HG03196 (cell line): Measurements from ENCODE around the gene DGKZ.
"Not testable (repeated sequence)": the region's sequence is repeated elsewhere in the genome, so short reads cannot be mapped to it uniquely, and the experiment has no call there.

Experiments used
- ATAC-seq: cut with Tn5 transposase; IDR thresholded peaks from one replicate; pipeline ENCODE4 v1.9.1; 2021; ENCODE audit not compliant: unreplicated experiment

DGKZ gene

GRCh38 chr11:46366260-46366659, 19.0 kb downstream of the DGKZ start:
- no peak for ATAC-seq

DNA sequence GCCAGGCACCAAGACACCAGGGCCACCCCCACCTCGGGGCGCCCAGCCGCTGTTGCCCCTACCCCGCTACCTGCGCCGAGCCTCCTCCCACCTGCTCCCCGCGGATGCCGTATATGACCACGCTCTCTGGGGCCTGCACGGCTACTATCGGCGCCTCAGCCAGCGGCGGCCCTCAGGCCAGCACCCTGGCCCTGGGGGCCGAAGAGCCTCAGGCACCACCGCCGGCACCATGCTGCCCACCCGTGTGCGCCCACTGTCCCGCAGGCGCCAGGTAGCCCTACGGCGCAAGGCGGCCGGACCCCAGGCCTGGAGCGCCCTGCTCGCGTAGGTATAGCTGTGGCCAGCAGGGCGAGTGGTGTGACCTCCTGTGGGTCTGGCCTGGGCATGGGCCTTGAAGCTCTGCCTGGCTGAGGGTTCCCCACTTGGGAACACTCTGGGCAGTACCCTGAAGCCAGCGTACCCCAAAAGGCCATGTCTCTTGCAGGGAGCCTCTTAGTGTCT, 19.4 kb downstream of the DGKZ start:
- ATAC-seq, result no peak

GRCh38 chr11:46367244-46367915, 20.1 kb downstream of the DGKZ start:
- no peak for ATAC-seq

GRCh38 chr11:46367916-46368267, 20.6 kb downstream of the DGKZ start:
- no peak for ATAC-seq

DNA sequence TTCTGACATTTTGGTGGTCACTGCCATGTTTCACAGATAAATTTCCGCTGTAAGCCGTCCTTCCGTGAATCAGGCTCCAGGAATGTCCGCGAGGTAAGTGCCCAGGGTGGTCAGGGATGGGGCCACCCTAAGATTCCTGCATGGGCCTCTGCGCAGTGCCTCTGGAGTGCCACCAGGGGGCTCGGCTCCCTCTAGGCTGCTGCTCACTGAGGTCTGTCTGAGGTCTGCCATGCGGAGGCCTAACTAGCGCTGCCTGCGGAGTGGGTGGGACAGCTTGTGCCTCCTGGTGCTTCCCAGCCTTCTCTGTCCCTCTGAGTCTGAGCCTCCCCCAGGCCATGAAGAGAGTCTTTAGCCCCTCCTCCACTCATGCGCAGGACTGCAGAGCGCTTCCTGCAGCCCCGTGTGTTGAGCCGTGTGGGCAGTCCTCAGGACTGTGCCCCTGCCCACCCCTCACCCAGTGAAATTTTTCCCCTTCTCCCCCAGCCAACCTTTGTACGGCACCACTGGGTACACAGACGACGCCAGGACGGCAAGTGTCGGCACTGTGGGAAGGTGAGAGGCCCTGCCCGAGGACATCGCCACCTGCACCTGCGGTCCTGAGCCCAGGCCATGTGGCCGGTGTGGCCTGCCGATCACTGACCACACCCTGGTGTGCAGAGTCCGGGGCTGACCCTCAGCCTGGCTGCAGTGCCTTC, 22.3 kb downstream of the DGKZ start:
- no peak for ATAC-seq

DNA sequence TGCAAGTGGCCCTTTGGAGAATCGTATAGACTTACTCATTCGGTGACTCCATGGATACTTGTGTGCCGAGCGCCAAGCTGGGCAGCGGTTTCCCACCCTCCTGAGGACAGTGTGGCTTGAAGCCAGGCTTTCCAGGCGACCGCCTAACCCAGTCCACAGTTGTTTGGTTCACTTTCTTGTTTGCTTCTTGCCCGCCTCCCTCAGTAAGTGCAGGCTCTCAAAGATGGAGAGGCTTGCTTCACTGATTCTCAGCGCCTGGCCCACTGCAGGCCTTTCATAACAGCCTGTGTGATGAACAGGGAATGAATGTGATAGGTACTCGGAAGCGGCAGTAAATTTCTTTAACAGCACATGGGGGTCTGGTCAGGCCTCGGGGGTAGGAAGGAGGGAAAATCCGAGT, 23.0 kb downstream of the DGKZ start:
- ATAC-seq, result no peak

DNA sequence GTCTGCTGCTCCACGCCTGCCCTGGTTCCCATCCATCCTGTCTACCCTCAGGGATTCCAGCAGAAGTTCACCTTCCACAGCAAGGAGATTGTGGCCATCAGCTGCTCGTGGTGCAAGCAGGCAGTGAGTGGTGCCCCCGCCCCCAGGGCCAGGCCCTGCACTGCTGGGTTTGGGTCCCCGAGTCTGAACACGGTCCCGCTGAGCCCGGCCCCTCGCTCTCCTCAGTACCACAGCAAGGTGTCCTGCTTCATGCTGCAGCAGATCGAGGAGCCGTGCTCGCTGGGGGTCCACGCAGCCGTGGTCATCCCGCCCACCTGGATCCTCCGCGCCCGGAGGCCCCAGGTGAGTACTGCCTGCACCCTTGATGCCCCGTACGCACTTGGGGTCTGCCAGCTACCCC, 24.0 kb downstream of the DGKZ start:
- ATAC-seq, result not testable (repeated sequence)

- no peak for ATAC-seq
These were observed 24.8 kb downstream of the DGKZ start for GRCh38 chr11:46372086-46372485.

GRCh38 chr11:46372501-46372900, 25.2 kb downstream of the DGKZ start:
- not testable (repeated sequence) for ATAC-seq

DNA sequence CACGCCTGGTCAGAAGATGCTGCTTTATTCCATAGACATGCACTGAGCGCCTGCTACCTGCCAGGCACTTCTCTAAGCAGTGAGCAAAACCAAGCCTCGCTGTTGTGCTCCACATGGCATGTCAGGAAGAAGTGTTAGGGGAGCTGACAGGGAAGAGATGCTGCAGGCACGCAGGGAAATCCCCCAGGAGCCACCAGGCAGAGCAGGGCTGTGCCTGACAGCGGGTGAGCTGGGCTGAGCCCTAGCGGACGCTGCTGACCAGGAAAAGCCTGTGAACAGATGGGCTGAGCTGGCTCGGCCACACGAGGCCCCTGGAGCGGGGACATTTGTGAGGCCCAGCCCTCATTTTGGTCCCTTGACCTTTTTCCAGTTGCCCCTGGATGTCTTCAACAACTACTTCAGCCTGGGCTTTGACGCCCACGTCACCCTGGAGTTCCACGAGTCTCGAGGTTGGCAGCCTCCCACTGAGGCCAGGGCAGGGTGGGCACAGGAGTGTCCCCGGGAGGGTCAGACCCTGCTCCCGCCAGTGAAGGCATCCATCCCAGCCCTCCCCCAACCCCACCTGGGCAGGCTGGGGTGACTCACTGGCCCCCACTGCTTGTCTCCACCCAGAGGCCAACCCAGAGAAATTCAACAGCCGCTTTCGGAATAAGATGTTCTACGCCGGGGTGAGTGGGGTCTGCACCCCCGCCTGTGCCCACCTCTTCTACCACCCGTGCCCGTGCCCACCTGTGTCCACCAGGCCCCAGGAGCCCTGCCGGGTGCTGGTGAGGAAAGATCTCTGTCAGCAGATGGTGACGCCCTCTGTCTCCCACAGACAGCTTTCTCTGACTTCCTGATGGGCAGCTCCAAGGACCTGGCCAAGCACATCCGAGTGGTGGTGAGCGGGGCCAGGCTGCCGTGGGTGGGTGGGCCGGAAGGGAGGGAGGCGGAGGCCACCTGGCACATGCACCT, 26.8 kb downstream of the DGKZ start:
- no peak for ATAC-seq

- no peak for ATAC-seq
These were observed 27.6 kb downstream of the DGKZ start for GRCh38 chr11:46374815-46375214.

- no peak for ATAC-seq
These were observed 28.3 kb downstream of the DGKZ start for GRCh38 chr11:46375392-46376101.

DNA sequence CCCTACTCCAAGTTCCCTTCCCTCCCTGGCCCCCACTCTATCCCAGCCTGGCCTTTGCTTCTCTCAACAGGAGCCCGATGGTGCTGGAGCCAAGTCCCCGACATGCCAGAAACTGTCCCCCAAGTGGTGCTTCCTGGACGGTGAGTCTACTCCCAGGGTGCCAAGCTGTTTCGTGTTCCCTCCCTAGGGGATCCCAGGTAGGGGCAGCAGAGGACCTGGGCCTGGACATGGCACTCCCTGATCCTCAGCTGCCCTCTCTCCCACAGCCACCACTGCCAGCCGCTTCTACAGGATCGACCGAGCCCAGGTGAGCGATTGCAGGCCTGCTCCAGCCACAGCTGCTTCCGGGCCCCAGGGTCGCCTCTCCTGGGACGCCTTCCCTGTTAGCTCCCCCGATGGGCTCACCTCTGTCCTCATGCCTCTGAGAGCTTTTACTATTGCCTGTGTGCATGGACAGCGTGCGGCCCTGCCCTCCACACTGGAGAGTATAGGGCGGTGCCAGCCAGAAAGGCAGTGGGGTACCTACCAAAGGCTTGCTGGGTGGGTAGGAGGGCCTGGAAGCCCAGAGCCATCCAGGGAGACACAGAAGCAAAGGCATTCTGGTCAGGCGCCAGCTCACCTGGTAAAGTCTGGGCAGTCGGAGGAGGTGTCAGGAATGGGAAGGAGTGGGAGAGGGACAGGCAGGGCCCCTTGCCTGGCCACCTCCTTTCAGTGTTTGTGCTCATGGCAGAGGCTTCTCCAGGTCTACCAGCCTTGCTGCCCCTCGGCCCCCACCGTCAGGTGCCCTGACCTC, 29.2 kb downstream of the DGKZ start:
- ATAC-seq, result no peak

DNA sequence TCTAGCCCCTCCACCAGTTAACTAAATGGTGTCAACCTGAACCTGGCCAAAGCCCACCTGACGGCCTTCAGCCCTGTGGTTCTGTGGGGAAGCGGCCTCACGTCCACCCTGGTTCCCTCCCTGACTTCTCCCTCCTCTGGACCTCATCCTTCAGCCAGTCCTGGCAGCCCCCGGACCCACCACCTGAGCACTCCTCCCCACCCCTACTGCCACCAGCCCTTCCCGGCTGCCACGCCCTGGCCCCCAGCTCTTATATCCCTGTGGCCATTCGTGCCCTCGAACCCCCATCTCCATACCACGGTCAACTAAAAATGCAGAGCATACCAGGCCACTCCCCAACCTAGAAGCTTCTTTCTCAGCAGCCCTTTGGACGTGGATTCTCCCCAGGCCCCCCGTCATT, 30.0 kb downstream of the DGKZ start:
- no peak for ATAC-seq

- ATAC-seq, result no peak
These were observed 30.6 kb downstream of the DGKZ start for GRCh38 chr11:46377831-46378230.

DNA sequence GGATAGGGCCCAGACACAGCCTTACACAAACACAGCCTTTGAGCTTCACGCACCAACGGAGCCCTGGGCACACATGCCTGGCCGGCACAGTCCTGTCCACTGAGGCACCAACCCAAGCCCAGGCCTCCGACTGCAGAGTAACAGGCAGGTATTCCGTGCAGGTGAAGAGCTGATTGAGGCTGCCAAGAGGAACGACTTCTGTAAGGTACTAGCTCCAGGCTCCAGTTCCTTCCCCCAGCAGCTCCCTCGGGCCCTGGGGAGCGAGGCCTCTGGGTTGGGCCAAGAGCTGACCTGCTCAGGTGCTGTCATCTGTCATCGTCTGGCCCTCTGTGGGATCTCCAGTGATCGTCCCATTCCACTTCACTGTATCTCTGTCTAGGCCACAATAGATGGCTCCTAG, 31.0 kb downstream of the DGKZ start:
- no peak for ATAC-seq

DNA sequence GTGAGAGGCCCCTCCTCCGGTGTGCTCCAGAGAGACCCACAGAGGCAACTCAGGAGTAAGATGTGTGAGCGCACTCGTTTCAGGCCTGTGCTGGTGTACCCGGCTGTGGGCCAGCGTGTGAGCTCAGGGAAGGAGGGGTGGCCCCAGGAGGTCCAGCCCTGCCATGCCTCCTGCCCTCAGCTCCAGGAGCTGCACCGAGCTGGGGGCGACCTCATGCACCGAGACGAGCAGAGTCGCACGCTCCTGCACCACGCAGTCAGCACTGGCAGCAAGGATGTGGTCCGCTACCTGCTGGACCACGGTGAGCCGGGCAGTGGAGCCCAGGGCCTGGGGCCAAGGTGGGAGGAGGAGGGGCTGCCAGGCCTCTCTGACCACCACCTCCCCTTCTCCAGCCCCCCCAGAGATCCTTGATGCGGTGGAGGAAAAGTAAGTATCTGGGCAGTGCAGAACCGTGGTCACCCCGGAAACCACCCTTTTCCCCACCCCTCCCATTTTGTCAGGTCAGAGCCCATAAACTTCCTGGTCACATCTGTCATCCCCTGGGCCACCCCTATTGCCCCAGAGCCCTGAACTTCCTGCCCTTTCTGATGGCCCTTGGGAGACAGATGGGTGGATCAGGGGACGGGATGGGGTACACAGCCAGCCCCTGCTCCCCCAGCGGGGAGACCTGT, 31.7 kb downstream of the DGKZ start:
- ATAC-seq, result no peak

GRCh38 chr11:46379482-46380293, 32.4 kb downstream of the DGKZ start:
- ATAC-seq, result not testable (repeated sequence)
